Hepatocyte (in vitro differentiated cells): ENCODE measurements around the gene CSKMT.

Source experiments
- EZH2 ChIP-seq: fragments of 200-600 bp; sonication (generic); IDR thresholded peaks from 2 replicates; pipeline ENCODE4 v1.6.1; 2016; ENCODE audit warnings: antibody characterized with exemption, mild to moderate bottlenecking, borderline replicate concordance
- TF ChIP-seq, protein P1 (sequence below): fragments of 200-600 bp; sonication (generic); IDR thresholded peaks from 2 replicates; pipeline ENCODE4 v1.5.1; 2016; ENCODE audit warnings: antibody characterized with exemption, mild to moderate bottlenecking; ENCODE audit not compliant: poor library complexity

DNA sequence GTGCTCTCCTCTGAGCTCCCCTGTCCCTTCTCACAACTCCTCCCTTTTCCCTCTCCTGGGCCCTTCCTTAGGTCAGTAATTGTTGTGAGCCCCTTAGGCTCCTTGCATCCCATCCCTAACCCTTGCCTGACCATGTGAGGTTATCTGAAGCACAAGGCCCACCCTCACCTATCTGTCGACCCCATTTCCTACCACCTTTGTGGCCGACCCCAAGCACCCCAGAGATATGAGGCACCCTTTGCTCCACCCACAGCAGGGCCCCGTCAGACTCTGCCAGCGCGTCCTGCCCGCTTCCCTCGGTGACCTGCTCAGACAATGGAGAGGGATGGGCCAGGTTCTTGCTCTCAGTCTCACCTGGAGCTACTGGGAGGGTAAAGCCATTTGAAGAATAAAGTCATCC is 43.7 kb downstream of the CSKMT start:
- TF ChIP-seq, protein P1, sequence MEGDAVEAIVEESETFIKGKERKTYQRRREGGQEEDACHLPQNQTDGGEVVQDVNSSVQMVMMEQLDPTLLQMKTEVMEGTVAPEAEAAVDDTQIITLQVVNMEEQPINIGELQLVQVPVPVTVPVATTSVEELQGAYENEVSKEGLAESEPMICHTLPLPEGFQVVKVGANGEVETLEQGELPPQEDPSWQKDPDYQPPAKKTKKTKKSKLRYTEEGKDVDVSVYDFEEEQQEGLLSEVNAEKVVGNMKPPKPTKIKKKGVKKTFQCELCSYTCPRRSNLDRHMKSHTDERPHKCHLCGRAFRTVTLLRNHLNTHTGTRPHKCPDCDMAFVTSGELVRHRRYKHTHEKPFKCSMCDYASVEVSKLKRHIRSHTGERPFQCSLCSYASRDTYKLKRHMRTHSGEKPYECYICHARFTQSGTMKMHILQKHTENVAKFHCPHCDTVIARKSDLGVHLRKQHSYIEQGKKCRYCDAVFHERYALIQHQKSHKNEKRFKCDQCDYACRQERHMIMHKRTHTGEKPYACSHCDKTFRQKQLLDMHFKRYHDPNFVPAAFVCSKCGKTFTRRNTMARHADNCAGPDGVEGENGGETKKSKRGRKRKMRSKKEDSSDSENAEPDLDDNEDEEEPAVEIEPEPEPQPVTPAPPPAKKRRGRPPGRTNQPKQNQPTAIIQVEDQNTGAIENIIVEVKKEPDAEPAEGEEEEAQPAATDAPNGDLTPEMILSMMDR = no peak
- TF ChIP-seq EZH2 = no peak
